GM18868 (cell line): ENCODE data around the gene BSN.

Source experiments
- ATAC-seq: cut with Tn5 transposase; IDR thresholded peaks from one replicate; pipeline ENCODE4 v1.9.1; 2021; ENCODE audit warnings: mild to moderate bottlenecking, moderate library complexity; ENCODE audit not compliant: unreplicated experiment

BSN gene

GRCh38 chr3:49654176-49654825 is 100.0 kb downstream of the BSN start:
- no peak for ATAC-seq

- no peak for ATAC-seq
Measured at GRCh38 chr3:49654955-49655556, 100.8 kb downstream of the BSN start.

- ATAC-seq = no peak
Measured at GRCh38 chr3:49655731-49656285, 101.5 kb downstream of the BSN start.

GRCh38 chr3:49656541-49657112 is 102.3 kb downstream of the BSN start:
- ATAC-seq = no peak

- ATAC-seq = no peak
Measured at GRCh38 chr3:49657208-49657915, 103.1 kb downstream of the BSN start.

- no peak for ATAC-seq
Measured at GRCh38 chr3:49658711-49659110, 104.4 kb downstream of the BSN start.

- ATAC-seq = no peak
Measured at GRCh38 chr3:49659756-49660155, 105.5 kb downstream of the BSN start.

GRCh38 chr3:49661281-49661680 is 107.0 kb downstream of the BSN start:
- ATAC-seq = no peak

- no peak for ATAC-seq
Measured at GRCh38 chr3:49662021-49662420, 107.7 kb downstream of the BSN start.

GRCh38 chr3:49662720-49663413 is 108.6 kb downstream of the BSN start:
- no peak for ATAC-seq

- no peak for ATAC-seq
Measured at GRCh38 chr3:49663831-49664230, 109.6 kb downstream of the BSN start.

GRCh38 chr3:49664300-49664699 is 110.0 kb downstream of the BSN start:
- ATAC-seq = no peak

- no peak for ATAC-seq
Measured at GRCh38 chr3:49665822-49666519, 111.7 kb downstream of the BSN start.

- no peak for ATAC-seq
Measured at GRCh38 chr3:49666592-49666991, 112.3 kb downstream of the BSN start.

- ATAC-seq = no peak
Measured at GRCh38 chr3:49667701-49668413, 113.6 kb downstream of the BSN start.

- ATAC-seq = no peak
Measured at GRCh38 chr3:49668414-49668797, 114.1 kb downstream of the BSN start.

- ATAC-seq = no peak
Measured at GRCh38 chr3:49668861-49669260, 114.6 kb downstream of the BSN start.

GRCh38 chr3:49669352-49669751 is 115.1 kb downstream of the BSN start:
- no peak for ATAC-seq

- ATAC-seq = no peak
Measured at GRCh38 chr3:49670940-49671290, 116.6 kb downstream of the BSN start.
